DOHH2 (cell line): ENCODE data around the gene SVIL.
"Not testable (repeated sequence)": the region's sequence is repeated elsewhere in the genome, so short reads cannot be mapped to it uniquely, and the experiment has no call there.

Experiments used
- CTCF ChIP-seq: fragments of 200-600 bp; sonication (generic); IDR thresholded peaks from one replicate; pipeline ENCODE4 v1.5.1; 2014; ENCODE audit warnings: antibody characterized with exemption, mild to moderate bottlenecking, low read depth, low read length; ENCODE audit not compliant: poor library complexity, severe bottlenecking
- EZH2phosphoT487 ChIP-seq: fragments of 200-600 bp; sonication (generic); IDR thresholded peaks from 2 replicates; pipeline ENCODE4 v1.6.1; 2017; ENCODE audit warnings: borderline replicate concordance, mild to moderate bottlenecking, antibody characterized with exemption, low read length, moderate library complexity, mixed read lengths

GRCh38 chr10:29439005-29439404 is 195.8 kb downstream of the SVIL start:
- TF ChIP-seq EZH2phosphoT487, CTCF: not testable (repeated sequence)
